ENCODE measurements around the gene SEC14L5. TPM values are rescaled to one million over a fixed set of nuclear protein-coding genes. Genes with fewer than 3 reads are reported as not detected.
A peak's percentile ranks its signal among the peaks of the same experiment; 100 is the strongest.

Gene SEC14L5
- total RNA-seq, 1 donor from 2014 or later = 0.41 TPM

- no peaks in the 10 kb centered on the region for H3K36me3 Mint-ChIP-seq
- Histone ChIP-seq H3F3A (ENCODE audit: low read depth) (peaks cover 2% of the 10 kb centered on the region), H3K4me2 (no peak overlapping the region), H3K9ac (no peak overlapping the region), H3K4me1 (peaks cover 6% of the 10 kb centered on the region), H3K27ac (no peak overlapping the region), H2AFZ (replicated peaks) (peak overlapping the region; percentile 57), H3K27me3 (no peaks in the 10 kb centered on the region), H3K36me3 (no peaks in the 10 kb centered on the region), H3K79me2 (ENCODE audit: low read depth) (no peaks in the 10 kb centered on the region), H3K9me3 (ENCODE audit: low read depth) (no peaks in the 10 kb centered on the region), H3K4me3 (no peak overlapping the region), H4K20me1 (ENCODE audit: low read depth) (peaks cover under 1% of the 10 kb centered on the region)
- peaks cover 3% of the 10 kb centered on the region for H3K27me3 Mint-ChIP-seq (ENCODE audit: insufficient read depth, low read depth)
- no peaks in the 10 kb centered on the region for H3K9me3 Mint-ChIP-seq
- TF ChIP-seq, protein P1, sequence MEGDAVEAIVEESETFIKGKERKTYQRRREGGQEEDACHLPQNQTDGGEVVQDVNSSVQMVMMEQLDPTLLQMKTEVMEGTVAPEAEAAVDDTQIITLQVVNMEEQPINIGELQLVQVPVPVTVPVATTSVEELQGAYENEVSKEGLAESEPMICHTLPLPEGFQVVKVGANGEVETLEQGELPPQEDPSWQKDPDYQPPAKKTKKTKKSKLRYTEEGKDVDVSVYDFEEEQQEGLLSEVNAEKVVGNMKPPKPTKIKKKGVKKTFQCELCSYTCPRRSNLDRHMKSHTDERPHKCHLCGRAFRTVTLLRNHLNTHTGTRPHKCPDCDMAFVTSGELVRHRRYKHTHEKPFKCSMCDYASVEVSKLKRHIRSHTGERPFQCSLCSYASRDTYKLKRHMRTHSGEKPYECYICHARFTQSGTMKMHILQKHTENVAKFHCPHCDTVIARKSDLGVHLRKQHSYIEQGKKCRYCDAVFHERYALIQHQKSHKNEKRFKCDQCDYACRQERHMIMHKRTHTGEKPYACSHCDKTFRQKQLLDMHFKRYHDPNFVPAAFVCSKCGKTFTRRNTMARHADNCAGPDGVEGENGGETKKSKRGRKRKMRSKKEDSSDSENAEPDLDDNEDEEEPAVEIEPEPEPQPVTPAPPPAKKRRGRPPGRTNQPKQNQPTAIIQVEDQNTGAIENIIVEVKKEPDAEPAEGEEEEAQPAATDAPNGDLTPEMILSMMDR (IDR thresholded peaks at IDR 0.05) = no peak
- TF ChIP-seq EZH2phosphoT487 (IDR thresholded peaks at IDR 0.05) (no peak), EZH2 (IDR thresholded peaks at IDR 0.05) (no peak)
- DNase-seq (ENCODE audit: low spot score) = no peak
- no peak overlapping the region for H3K4me3 Mint-ChIP-seq
- H3K4me1 Mint-ChIP-seq = peaks cover 9% of the 10 kb centered on the region
- H3K27ac Mint-ChIP-seq = no peak overlapping the region
Measured at GRCh38 chr16:4918781-4919251, 39.3 kb upstream of the SEC14L5 start.

- no peaks in the 10 kb centered on the region for H3K9me3 ChIP-seq (ENCODE audit: low read depth)
- no peak overlapping the region for H3K4me2 ChIP-seq
- Mint-ChIP-seq H3K27me3 (ENCODE audit: insufficient read depth, low read depth) (peaks cover 13% of the 10 kb centered on the region), H3K27ac (no peak overlapping the region), H3K4me1 (peaks cover 15% of the 10 kb centered on the region), H3K9me3 (no peaks in the 10 kb centered on the region), H3K36me3 (no peaks in the 10 kb centered on the region), H3K4me3 (no peak overlapping the region)
- H3K79me2 ChIP-seq (ENCODE audit: low read depth) = no peaks in the 10 kb centered on the region
- no peaks in the 10 kb centered on the region for H3K27me3 ChIP-seq
- no peaks in the 10 kb centered on the region for H3F3A ChIP-seq (ENCODE audit: low read depth)
- H3K4me3 ChIP-seq = no peak overlapping the region
- peaks cover 12% of the 10 kb centered on the region for H3K4me1 ChIP-seq
- no peak overlapping the region for H3K27ac ChIP-seq
- TF ChIP-seq EZH2 (IDR thresholded peaks at IDR 0.05) = no peak
- TF ChIP-seq EZH2phosphoT487 (IDR thresholded peaks at IDR 0.05) = no peak
- TF ChIP-seq, protein P1 (IDR thresholded peaks at IDR 0.05) = no peak
- no peak for DNase-seq (ENCODE audit: low spot score)
- no peak overlapping the region for H3K9ac ChIP-seq
- no peak overlapping the region for H2AFZ ChIP-seq (replicated peaks)
- no peaks in the 10 kb centered on the region for H3K36me3 ChIP-seq
- H4K20me1 ChIP-seq (ENCODE audit: low read depth) = no peaks in the 10 kb centered on the region
Measured at GRCh38 chr16:4920826-4921225, 37.3 kb upstream of the SEC14L5 start.

DNA sequence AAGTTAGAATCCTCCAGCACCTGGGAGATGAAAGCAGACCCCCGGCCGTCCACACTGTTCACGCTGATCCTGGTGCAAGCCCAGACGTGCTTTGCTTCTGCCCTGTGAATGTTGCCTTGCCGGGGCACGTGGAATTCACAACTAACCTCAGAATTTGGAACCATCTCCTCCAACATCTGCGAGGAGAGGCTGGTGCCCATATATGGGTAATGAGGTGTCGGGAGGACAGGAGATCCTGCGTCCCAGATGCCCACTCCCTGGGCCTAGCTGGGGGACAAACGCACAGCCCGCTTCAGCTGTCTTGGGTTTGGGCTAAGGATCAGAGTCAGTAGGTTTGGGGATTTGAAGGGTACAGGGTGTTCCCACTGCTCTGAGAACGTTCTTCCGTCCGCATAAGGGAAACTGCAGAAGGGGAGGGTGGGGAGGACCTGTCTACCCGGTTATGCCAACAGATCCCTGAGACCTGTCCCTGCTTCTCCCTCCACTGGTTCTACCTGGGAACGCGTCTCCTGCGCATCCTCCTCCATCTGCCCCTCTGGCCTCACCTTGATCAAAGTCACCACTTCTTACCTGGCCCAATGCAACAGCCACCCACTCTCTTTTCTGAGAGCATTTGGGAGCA lies 35.3 kb upstream of the SEC14L5 start:
- no peaks in the 10 kb centered on the region for H4K20me1 ChIP-seq (ENCODE audit: low read depth)
- H3K9me3 Mint-ChIP-seq = peaks cover 9% of the 10 kb centered on the region
- peaks cover 13% of the 10 kb centered on the region for H3K4me1 Mint-ChIP-seq
- H3K4me3 Mint-ChIP-seq = peak overlapping the region; percentile 52
- no peaks in the 10 kb centered on the region for H3F3A ChIP-seq (ENCODE audit: low read depth)
- H3K4me3 ChIP-seq = no peak overlapping the region
- peaks cover 6% of the 10 kb centered on the region for H3K36me3 Mint-ChIP-seq
- H3K4me1 ChIP-seq = peaks cover 12% of the 10 kb centered on the region
- H3K4me2 ChIP-seq = no peak overlapping the region
- no peaks in the 10 kb centered on the region for H3K9me3 ChIP-seq (ENCODE audit: low read depth)
- no peak for DNase-seq (ENCODE audit: low spot score)
- H3K79me2 ChIP-seq (ENCODE audit: low read depth) = no peaks in the 10 kb centered on the region
- peak overlapping the region; percentile 66 for H3K27ac Mint-ChIP-seq
- TF ChIP-seq EZH2phosphoT487 (IDR thresholded peaks at IDR 0.05) (no peak), EZH2 (IDR thresholded peaks at IDR 0.05) (no peak)
- TF ChIP-seq, protein P1 (IDR thresholded peaks at IDR 0.05) = no peak
- H3K9ac ChIP-seq = no peak overlapping the region
- H3K36me3 ChIP-seq = no peaks in the 10 kb centered on the region
- no peak overlapping the region for H2AFZ ChIP-seq (replicated peaks)
- no peaks in the 10 kb centered on the region for H3K27me3 ChIP-seq
- H3K27me3 Mint-ChIP-seq (ENCODE audit: insufficient read depth, low read depth) = peaks cover 16% of the 10 kb centered on the region
- no peak overlapping the region for H3K27ac ChIP-seq

Data from neural progenitor cell (in vitro differentiated cells).